Inflammatory macrophage treated with lipopolysaccharide for 1 hour (primary cell): ENCODE measurements around the gene PRM2.

Experiments
- DNase-seq, 2 donors: peaks; one replicate each; pipeline ENCODE4 v3.0.0-alpha.2; 2020 to 2022

Gene PRM2

DNA sequence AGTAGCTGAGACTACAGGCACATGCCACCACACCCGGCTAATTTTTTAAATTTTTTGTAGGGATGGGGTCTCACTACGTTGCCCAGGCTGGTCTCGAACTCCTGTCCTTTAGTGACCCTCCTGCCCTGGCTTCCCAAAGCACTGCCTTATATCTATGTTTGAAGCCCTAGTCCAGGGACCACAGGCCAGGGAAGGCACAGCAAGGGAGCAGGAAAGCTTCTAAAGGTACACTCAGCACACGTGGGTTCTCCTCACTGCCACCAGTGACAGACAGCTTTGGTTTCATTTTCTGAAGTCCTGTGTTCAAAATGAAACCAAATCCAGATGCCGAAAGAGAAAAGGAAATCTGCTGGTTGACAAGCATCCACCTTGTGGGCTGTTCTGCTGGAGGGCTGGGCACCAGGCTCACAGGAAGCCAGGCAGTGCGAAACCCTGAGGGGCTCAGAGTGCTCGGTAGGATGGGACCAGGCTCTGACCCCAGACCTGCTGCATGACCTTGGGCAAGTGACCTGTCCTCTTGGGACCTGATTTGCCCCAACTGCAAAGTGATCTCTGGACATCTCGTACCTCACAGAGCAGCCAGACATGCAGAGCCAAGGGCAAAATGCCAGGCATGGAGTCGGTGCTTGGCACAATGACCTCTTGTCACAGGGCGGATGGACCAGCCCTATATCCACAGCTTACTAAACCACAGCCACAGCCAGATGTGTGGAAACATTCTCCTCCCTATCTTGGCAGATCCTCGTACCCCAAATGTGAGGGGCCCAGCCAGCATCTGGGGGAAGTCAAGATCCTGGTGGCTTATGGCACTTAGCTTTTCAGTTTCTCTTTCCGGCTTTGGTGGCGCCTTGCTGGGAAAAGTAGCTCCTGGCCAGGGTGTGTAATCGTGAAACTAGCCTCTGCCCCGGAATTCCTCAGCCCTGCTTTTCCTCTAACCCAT, 17.5 kb downstream of the PRM2 start:
- peak in 1 of 2 donors; percentile 41 for DNase-seq

DNA sequence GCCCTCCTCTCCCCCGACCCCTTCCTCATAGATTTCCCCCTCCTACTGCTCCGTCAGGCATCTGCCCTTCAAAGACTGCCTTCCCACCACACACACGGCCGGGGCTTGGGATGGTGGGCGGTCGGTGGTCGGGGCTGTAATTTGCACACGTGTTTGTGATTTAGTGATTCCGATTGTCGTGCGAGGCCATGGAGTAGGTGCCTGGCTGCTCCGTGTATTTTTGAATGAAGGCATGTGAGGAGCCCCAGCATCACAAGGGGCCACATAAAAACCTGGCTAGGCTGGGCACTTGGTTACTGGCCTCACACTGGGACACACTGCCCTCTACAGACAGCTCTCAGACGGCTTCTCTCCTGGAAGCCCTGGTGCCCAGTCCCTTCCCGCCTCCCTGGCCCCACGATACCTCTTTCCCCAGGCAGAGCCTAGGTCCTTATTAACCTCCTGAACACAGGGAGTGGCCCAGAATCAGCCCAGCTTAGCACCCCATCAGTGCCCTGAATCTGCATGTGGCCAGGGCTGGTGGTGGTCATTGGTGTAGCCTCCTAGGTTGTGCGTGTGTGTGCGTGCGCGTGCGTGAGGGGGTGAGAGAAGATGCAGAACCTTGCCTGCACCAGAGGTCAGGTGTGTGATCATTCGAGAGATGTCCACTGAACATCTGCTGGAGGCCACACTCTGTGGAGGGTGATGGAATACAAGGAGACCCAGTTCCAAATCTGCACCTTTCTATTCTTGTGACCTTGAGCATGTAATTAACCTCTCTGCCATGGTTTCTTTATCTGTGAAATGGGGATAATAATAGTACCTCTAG, 18.9 kb downstream of the PRM2 start:
- DNase-seq, result peak; percentile 71 to 86

DNA sequence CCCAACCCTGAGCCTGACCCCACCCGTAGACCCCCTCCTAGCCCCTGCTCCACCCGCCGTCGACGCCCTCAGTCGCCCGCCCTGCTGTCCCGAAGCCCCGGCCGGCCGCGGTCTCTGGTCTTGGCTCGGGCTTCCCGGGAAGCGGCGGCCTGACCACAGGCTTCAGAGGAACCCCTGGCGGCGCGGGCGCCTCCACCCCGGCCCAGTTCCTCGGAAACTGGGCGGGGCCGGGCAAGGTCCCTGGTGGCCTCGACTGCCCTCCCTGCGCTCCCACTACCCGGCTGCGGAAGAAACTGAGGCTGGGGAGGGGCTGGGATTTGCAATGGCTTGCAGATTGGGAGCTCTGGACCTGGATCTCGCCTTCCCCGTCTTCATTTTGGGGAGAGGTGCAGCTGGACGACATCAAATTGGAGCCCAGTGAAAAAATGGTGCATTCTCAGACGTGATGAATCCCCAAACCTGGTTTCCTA, 19.6 kb downstream of the PRM2 start:
- peak; percentile 53 to 56 for DNase-seq

DNA sequence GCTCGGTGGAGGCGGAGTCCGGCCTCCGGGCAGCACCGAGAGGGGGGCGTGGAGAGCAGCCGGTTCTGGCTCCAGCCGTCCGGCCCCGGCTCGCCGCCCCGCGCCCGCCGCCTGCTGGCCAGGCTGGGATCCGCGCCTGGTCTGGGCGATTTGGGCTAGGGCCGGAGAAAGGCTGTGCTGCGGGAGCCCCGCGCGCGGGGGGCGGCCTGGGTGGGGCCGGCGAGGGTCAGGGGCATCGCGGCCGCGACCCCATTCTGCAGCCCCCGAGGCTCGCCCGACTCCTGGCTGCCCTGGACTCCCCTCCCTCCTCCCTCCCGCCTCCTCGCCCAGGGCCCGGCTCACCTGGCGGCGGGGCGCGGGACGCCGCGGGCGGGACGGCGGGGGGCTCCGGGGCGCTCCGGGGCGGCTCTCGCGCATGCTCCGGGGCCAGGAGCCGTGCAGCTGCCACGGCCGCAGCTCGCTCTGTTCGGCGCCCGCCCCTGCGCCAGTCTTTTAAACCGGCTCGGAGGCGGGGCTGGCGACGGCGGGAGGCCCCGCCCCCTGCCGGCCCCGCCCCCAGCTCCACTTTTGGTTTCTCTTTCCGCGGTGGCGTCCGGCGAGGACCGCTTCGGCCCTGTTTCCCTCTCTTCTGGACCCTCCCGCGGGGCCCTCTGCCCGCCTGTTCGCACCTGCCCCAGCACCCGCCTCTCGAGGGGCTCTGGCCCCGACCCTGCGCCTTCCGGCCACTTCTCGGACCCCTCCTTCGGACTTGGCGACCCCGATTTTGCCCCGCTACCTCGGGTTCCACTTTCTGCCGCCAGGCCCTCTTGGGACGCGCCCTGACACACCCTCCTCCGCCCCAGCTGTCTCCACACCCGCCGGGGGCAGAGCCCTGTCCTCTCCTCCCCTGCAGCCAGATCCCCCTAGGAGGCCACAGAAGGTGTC, 20.3 kb downstream of the PRM2 start, which contains the start of gene SOCS1:
Gene SOCS1, minus strand, starts transcription at position 468 of the 924 bp plus-strand sequence. CDS start 726 bp downstream, outside the sequence.
- DNase-seq, result peak; percentile 78 to 94

DNA sequence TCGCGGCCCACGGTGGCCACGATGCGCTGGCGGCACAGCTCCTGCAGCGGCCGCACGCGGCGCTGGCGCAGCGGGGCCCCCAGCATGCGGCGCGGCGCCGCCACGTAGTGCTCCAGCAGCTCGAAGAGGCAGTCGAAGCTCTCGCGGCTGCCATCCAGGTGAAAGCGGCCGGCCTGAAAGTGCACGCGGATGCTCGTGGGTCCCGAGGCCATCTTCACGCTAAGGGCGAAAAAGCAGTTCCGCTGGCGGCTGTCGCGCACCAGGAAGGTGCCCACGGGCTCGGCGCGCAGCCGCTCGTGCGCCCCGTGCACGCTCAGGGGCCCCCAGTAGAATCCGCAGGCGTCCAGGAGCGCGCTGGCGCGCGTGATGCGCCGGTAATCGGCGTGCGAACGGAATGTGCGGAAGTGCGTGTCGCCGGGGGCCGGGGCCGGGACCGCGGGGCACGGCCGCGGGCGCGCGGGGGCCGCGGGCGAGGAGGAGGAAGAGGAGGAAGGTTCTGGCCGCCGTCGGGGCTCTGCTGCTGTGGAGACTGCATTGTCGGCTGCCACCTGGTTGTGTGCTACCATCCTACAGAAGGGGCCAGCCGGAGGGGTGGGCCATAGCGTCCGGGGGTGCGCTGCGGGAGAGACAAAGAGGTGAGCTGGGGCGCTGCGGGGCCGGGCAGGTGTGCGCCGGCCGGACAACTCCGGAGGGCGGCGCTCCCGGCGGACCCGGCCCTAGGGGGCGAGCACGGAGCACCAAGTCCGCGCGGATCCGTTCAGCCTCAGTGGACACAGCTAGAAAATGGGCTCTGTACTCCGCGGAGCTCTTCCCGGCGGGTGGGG, 21.2 kb downstream of the PRM2 start:
- DNase-seq, result no peak

DNA sequence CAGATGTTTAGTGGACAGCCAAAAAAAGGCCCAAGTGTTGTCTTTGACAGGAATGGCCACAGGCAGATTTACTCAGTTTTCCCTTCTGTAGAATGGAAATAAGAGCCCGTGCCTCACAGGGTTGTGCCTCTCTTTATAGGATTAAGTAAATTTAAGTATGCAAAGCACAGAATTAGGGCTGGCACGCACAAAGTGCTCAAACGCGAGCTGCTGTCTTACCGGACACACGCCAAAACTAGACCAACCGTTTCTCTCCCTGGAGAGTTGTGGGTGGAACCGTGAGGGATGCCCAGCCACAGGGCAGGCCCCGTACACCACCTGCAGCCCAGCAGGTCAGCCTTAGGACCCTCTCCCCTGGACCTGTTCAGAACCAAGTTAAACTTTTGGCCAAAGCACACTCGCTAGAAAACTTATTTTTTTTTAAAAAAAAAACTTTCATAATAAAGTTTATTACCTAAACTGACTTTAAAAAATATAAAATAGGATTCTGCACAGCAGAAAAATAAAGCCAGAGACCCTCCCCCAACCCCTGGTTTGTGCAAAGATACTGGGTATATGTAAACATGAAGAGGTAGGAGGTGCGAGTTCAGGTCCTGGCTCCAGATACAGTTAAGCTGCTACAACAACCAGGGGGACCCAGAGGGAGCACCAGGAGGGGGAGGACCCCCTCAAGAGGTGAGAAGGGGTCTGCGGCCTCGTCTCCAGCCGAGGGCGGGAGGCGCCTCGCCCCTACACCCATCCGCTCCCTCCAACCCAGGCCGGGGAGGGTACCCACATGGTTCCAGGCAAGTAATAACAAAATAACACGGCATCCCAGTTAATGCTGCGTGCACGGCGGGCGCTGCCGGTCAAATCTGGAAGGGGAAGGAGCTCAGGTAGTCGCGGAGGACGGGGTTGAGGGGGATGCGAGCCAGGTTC, 22.0 kb downstream of the PRM2 start:
- no peak for DNase-seq

DNA sequence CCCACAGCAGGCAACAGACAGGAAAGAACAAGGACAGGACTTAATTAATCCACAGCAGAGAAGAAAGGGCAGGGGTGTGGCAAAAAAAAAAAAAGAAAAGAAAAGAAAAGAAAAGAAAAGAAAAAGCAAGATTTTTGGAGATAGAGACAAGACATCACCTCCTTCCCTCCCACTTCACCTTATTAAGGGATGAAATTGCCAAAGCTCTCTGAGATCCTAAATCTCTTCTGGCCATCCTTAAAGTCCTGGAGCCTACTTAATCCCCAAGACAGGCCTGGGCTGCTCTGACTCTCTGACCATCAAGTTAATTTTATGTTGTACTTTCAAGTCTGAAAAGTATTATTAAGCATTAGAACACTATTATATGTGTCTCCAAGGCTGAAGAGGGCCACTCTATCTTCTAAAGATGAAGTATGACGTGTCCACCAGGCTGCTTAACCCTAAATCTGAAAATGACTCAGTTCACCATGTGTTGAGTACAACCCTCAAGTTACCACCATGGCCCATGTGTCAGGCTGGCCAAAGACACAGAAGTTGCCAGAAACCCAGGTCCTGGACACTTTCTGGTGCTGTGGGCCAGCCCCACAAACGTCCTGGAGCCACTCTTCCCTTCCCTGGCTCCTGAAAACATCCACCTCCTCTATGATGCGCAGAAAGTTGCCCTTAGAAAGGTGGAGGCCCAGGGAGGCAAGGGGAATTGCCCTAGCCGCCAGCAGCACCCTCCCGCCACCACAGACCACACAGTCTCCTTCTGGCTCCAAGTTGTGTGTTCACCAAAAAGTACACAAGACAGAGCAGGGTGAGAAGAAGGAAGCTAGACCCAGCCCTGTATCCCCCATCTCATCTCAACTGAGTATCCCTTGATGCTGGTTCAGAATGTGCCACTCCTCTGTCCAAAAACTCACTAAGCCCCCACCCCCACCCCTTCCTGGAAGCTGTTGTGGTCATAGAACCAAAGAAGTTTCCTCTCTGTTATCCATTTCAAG, 23.0 kb downstream of the PRM2 start:
- DNase-seq, result no peak

DNA sequence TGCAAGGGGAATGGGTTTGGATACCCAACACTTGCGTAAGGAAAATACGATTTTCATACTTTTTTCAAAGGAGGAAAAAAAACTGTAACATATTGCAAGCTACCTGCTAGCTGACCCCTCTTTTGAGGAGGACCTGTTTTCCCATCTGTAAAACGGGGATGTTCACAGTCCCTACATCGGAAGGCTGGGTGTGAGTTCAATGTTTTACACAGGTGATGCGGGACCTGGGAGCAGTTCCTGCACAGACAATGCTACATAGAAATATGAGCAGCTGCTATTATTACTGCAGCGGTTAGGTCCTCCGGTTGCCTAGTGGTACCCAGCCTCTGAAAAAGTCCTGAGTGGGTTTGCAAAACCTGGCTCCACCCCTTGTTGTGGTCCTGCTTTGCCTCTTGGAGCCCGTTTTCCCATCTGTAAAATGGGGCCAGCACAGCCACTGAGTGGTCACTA, 23.8 kb downstream of the PRM2 start:
- DNase-seq, result no peak

DNA sequence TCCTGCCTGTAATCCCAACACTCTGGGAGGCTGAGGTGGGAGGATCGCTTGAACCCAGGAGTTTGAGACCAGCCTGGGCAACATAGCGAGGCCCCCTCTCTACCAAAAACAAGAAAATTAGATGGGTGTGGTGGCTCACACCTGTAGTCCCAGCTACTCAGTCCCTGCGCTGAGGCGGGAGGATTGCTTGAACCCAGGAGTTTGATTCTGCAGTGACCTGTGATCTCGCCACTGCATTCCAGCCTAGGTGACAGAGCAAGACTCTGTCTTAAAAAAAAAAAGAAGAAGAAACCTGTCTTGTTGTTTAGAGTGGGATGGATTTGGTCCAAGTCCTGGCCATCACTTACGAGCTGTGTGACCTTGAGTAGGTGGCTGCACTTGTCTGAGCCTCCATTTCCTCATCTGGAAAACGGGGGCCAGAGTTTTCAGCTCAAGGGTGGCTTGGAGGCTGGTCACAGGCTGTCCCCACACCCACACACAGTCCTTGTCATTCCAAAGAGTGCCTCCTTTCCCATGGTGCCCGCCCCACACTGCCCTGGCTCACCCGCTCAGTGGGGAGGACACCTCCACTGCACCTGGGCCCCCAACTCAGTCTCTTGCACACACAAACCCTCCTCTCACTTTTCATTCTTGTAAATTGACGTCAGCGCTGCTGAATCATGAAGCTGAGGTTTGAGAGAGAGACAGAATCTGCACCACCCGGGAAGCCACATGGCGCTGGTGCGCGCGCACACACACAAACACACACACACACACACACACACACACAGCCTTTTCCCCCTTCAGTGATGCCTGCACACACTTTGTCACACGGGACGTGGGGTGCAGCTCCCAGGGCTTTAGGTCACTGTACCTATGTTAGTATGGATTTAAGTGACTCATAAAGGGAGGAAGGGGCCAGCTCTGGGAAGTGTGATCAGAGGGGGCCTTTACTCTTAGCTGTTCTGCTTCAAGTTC, 24.5 kb downstream of the PRM2 start:
- peak in 1 of 2 donors; percentile 36 for DNase-seq

DNA sequence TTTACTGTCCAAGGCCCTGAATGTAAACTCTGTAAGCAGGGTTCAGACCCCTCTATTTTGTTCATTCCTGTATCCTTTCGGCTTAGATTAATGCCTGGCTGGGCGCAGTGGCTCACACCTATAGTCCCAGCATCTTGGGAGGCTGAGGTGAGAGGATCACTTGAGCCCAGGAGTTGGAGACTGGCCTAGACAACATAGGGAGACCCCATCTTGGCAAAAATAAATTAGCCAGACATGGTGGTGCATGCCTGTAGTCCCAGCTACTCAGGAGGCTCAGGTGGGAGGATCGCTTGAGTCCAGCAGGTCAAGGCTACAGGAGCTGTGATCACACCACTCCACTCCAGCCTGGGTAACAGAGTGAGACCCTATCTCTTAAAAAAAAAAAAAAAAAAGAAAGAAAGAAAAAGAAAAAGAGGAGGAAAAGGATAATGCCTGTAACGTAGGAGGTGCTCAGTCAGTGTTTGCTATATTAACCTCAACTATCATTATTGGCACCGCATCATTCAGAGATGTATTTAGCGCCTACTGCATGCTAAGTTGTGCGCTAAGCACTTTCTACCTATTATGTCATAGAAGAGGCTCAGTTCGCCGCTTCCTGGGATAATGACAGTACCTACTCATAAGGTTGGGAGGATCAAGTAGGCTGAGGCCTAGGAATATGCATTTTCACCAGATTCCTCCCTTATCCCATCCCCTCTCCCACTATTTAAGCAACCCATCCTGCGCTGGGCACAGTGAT, 25.3 kb downstream of the PRM2 start:
- DNase-seq, result no peak

DNA sequence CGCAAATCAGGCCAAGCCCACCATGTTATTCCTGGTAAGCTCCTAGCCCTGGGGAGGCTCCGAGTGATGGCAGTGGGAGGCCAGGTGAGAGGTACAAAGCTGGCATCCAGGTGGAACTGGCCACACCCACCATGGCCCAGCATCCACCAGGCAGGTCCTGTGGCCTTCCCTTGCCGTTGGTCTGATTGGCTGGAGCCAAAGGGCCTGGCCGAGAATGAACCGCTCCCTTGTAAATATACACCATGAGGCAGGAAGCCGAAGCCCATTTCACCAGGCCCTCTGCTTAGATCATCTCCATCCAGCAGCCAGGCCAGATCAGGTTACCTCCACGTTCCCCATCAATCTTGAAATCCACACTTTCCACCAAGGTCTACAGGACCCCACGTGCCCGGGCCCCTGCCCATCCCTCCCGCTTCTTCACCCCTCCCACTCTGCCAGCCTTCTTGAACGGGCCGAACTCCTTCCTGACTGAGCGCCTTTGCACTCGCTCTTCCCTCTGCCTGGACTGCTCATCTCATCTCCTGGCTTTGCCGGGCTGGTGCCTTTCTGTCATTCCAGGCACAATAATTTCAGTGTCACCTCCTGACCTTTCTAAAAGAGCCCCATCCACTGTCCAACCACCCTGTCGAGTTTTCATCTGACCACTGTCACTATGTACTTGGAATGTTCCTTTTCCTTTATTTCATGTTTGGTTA, 26.0 kb downstream of the PRM2 start:
- DNase-seq, result no peak

DNA sequence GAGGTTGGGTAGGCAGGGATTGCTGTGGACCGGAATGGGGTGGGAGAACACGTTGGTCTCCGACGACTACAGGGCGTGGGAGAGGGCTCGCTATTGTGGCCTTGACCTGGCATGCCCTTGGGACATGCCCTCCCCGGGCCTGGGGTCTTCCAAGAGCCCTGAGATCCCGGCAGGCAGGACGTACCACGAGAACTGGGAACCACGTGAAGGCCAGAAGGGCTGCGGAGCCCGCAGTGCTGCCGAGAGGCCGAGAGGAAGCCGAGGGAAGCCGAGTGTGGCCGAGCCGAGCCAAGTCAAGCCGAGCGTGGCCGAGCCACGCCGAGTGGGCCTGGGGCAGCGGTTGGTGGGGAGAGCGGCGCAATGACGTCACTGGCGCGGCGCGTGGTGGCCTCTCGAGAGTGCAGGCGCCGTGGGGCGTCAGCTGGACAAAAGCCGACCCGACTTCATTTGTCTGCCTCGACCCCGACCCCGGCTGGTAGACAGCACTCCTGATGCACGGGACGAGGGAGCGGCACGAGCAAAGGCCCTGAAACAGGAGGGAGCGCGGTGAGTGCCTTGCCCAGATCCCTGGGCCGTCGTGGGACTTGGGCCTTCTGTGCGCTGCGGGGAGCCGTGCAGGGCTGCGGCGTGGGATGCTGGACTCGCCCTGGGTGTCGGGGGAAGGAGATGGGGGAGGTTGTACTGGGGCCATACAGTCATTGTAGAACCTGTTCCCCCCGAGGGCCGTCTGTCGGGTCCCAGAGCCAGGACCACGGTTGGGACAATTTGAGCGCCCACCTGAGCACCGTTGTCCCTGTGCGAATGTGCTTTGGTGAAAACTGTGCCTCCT, 26.8 kb downstream of the PRM2 start:
- no peak for DNase-seq

DNA sequence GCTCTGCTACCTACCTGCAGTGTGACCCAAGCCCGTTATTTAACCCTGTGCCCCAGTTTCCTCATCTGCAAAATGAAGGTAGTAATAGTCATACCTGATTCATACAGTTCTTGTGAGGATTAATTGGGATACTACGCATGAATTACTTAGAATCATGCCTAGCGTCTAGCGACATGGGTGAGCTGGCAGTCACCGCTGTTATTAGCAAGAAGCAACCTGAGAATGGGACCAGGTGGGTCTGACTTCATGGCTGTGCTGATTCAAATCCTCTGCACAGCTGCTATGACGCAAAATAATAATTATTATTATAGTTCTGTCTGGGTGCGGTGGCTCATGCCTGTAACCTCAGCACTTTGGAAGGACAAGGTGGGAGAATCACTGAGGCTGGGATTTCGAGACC, 28.1 kb downstream of the PRM2 start:
- no peak for DNase-seq

DNA sequence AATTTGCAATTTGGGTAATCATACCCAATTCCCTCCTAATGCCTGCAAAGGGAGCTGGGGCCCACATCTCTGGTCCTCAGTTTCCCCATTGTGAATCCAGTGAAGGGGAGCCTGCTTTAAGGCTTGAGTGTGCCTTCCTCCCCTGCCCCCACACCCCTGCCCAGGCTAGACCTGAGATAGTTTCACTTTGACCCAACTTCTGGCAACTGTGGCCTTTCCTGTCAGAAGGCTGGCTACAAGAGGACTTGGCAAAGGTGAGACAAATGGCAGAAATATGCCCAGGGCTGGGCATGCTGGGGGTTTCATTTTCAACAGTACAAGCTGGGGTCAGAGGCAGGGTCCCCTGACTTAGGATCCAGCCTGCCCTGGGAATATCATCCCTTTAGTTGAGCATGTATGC, 30.3 kb downstream of the PRM2 start:
- no peak for DNase-seq

DNA sequence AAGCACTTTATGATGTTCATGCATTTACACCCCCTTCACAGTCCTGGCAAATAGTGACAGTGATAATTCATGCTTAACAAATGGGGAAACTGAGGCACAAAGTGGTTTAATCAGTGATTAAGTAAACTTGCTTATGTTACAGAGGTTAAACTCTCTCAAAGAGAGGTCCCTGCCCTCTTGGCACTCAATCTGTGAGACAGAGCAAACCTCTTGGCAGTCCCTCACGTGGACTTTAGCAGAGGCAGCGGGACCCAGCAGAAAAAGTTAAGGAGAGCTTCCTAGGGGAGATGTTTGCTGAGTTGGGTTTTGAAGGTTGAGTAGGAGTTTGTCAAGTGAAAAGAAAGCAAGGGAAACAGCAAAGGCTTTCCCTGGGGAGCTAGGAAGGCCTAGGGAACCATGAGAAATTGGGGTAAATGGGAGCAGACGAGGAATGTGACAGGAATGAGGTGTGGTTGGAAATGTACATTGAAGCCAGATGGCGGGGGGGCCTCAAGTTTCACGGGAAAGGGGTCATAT, 31.0 kb downstream of the PRM2 start:
- DNase-seq, result no peak
